Activated CD8-positive, alpha-beta memory T cell treated with anti-CD3 and anti-CD28 coated beads, Interleukin-2, amount 10 ng/mL, durations not matched to agents 7 days and 5 days (primary cell): Measurements from ENCODE around the gene USH1C. TPM values are rescaled to one million over a fixed set of nuclear protein-coding genes. Genes with fewer than 3 reads are reported as not detected.

ENCODE experiments used
- ATAC-seq: fragments of 150-1000 bp; cut with Tn5 transposase; one replicate; pipeline ENCODE4 v1.10.0; 2021; ENCODE audit warnings: moderate library complexity
- CTCF ChIA-PET: fragments of 350-600 bp; sonication (Branson Sonifier 250); formaldehyde crosslinking; loops from one replicate; lab custom pipeline; 2021; ENCODE audit warnings: antibody characterized with exemption; lab: Charles Lee
- DNase-seq: peaks from one replicate; pipeline ENCODE4 v3.0.0-alpha.2; 2020
- H3K27ac Mint-ChIP-seq: one replicate; pipeline ENCODE4 v1.8.0; 2021; ENCODE audit warnings: mild to moderate bottlenecking, mixed read lengths
- H3K27me3 Mint-ChIP-seq: one replicate; pipeline ENCODE4 v1.8.0; 2021; ENCODE audit warnings: mixed read lengths
- H3K36me3 Mint-ChIP-seq: one replicate; pipeline ENCODE4 v1.8.0; 2021; ENCODE audit warnings: mild to moderate bottlenecking, mixed read lengths
- H3K4me1 Mint-ChIP-seq: one replicate; pipeline ENCODE4 v1.8.0; 2021; ENCODE audit warnings: mixed read lengths
- H3K4me3 Mint-ChIP-seq: one replicate; pipeline ENCODE4 v1.8.0; 2021; ENCODE audit warnings: mild to moderate bottlenecking, moderate library complexity, mixed read lengths
- H3K9me3 Mint-ChIP-seq: one replicate; pipeline ENCODE4 v1.8.0; 2022; ENCODE audit warnings: low read depth, mixed read lengths
- total RNA-seq, 2 experiments: library from RNA; stranded (reverse); gene quantifications; one replicate each; pipeline ENCODE4 v1.2.3, GENCODE V29; 2021

The USH1C gene
- not detected for total RNA-seq

- Mint-ChIP-seq H3K4me1 (no peaks in the 10 kb centered on the region), H3K27me3 (peaks cover 48% of the 10 kb centered on the region), H3K27ac (no peak within 1 kb of the TSS), H3K4me3 (no peak within 1 kb of the TSS), H3K36me3 (no peaks in the 10 kb centered on the region), H3K9me3 (no peaks in the 10 kb centered on the region)
- CTCF ChIA-PET = no interaction called here
- DNase-seq (no peak), ATAC-seq (peak; percentile 71)
Measured at GRCh38 chr11:17544181-17544622, at the start of gene USH1C. Gene USH1C (minus strand): TSS chr11:17544416. CDS start chr11:17544307, 109 bp downstream.

- no peak overlapping the region for H3K4me3 Mint-ChIP-seq
- CTCF ChIA-PET = no interaction called here
- H3K4me1 Mint-ChIP-seq = no peaks in the 10 kb centered on the region
Measured at GRCh38 chr11:17593466-17594245, 49.4 kb upstream of the USH1C start.

GRCh38 chr11:17591293-17591692 lies 47.1 kb upstream of the USH1C start:
- CTCF ChIA-PET = no interaction called here
- Mint-ChIP-seq H3K27me3 (peaks cover 3% of the 10 kb centered on the region), H3K36me3 (no peaks in the 10 kb centered on the region), H3K27ac (no peak overlapping the region), H3K4me1 (no peaks in the 10 kb centered on the region), H3K4me3 (no peak overlapping the region), H3K9me3 (no peaks in the 10 kb centered on the region)
- ATAC-seq (no peak), DNase-seq (no peak)

More at GRCh38 chr11:17593466-17594245, 49.4 kb upstream of the USH1C start:
- H3K27ac Mint-ChIP-seq = no peak overlapping the region
- no peaks in the 10 kb centered on the region for H3K9me3 Mint-ChIP-seq
- peaks cover 3% of the 10 kb centered on the region for H3K27me3 Mint-ChIP-seq
- H3K36me3 Mint-ChIP-seq = no peaks in the 10 kb centered on the region
- DNase-seq = no peak
- no peak for ATAC-seq

DNA sequence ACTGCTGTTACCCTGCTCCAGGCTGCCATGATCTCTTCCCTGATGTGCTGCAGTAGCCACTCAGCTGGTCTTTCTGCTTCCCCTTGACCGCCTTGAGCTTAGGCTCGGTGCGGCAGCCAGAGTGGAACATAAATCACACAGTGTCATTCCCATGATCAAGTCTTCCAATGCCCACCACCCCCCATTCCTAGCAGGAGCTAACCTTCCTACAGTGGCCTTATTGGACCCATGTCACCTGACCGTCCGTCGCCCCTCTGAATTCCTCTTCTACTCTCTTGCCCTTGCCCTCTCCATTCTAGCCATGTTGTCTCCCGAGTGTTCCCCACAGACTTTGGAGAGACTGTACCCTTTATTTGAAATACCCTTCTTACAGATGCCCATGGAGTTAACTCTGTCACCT lies 46.2 kb upstream of the USH1C start:
- H3K27ac Mint-ChIP-seq = no peak overlapping the region
- H3K36me3 Mint-ChIP-seq = no peaks in the 10 kb centered on the region
- H3K9me3 Mint-ChIP-seq = no peaks in the 10 kb centered on the region
- ATAC-seq = no peak
- no peak overlapping the region for H3K4me3 Mint-ChIP-seq
- H3K27me3 Mint-ChIP-seq = peaks cover 8% of the 10 kb centered on the region
- no peak for DNase-seq
- CTCF ChIA-PET = interaction anchor here (1.1 kb wide), 1 partner anchor 8 kb away, joined by 3 read pairs; no protein-coding TSS in a partner anchor
- no peaks in the 10 kb centered on the region for H3K4me1 Mint-ChIP-seq

GRCh38 chr11:17588721-17589120 lies 44.5 kb upstream of the USH1C start:
- no peak overlapping the region for H3K4me3 Mint-ChIP-seq
- DNase-seq (no peak), ATAC-seq (no peak)
- CTCF ChIA-PET = no interaction called here
- no peak overlapping the region for H3K27ac Mint-ChIP-seq
- no peaks in the 10 kb centered on the region for H3K4me1 Mint-ChIP-seq
- no peaks in the 10 kb centered on the region for H3K9me3 Mint-ChIP-seq
- peaks cover 15% of the 10 kb centered on the region for H3K27me3 Mint-ChIP-seq
- no peaks in the 10 kb centered on the region for H3K36me3 Mint-ChIP-seq

GRCh38 chr11:17588166-17588565 lies 44.0 kb upstream of the USH1C start:
- H3K27me3 Mint-ChIP-seq = peaks cover 18% of the 10 kb centered on the region
- CTCF ChIA-PET = no interaction called here
- no peak overlapping the region for H3K4me3 Mint-ChIP-seq
- no peaks in the 10 kb centered on the region for H3K4me1 Mint-ChIP-seq
- H3K9me3 Mint-ChIP-seq = no peaks in the 10 kb centered on the region
- no peaks in the 10 kb centered on the region for H3K36me3 Mint-ChIP-seq
- H3K27ac Mint-ChIP-seq = no peak overlapping the region
- ATAC-seq (no peak), DNase-seq (no peak)

GRCh38 chr11:17585911-17586695 lies 41.9 kb upstream of the USH1C start:
- Mint-ChIP-seq H3K4me1 (no peaks in the 10 kb centered on the region), H3K27ac (no peak overlapping the region), H3K36me3 (no peaks in the 10 kb centered on the region), H3K9me3 (no peaks in the 10 kb centered on the region), H3K4me3 (no peak overlapping the region), H3K27me3 (peaks cover 24% of the 10 kb centered on the region)
- DNase-seq (no peak), ATAC-seq (no peak)
- CTCF ChIA-PET = no interaction called here

- DNase-seq = no peak
- H3K27ac Mint-ChIP-seq = no peak overlapping the region
- H3K36me3 Mint-ChIP-seq = no peaks in the 10 kb centered on the region
- no peak for ATAC-seq
- H3K9me3 Mint-ChIP-seq = no peaks in the 10 kb centered on the region
- peaks cover 33% of the 10 kb centered on the region for H3K27me3 Mint-ChIP-seq
- H3K4me3 Mint-ChIP-seq = no peak overlapping the region
- CTCF ChIA-PET = no interaction called here
- no peaks in the 10 kb centered on the region for H3K4me1 Mint-ChIP-seq
Measured at GRCh38 chr11:17581732-17582053, 37.5 kb upstream of the USH1C start.

DNA sequence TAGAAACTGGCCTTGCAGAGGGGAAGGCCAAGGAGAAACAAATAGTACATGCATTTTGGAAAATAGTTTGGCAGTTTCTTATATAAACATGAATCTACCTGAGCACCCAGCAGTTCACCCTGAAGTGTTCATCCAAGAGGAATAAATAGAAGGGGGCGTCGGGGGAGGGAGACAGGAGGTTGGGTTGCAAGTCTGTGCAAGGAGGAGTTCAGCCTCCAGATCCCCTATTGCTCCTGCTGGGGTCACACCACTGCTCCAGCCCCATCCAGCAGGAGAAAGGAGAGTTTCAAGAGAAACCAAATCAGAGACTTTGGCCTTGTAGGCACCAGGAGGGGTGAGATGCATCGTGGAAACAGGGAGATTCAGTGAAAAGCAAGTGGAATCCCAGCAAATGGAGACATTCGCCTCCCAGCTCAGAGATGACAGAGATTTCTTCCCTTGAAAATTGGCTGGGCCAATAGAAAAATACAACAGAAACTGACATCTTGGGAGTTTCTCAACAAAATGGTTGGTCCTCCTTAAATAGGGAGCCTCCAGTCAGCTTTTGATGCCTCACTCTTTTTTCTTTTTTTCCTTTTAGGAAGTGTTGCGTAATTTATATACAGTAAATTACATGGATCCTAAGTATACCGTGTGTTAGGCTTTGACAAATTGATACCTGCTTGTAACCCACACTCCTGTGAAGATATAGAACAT lies 37.0 kb upstream of the USH1C start:
- H3K4me3 Mint-ChIP-seq = no peak overlapping the region
- CTCF ChIA-PET = no interaction called here
- peaks cover 33% of the 10 kb centered on the region for H3K27me3 Mint-ChIP-seq
- no peaks in the 10 kb centered on the region for H3K4me1 Mint-ChIP-seq
- H3K36me3 Mint-ChIP-seq = no peaks in the 10 kb centered on the region
- H3K9me3 Mint-ChIP-seq = no peaks in the 10 kb centered on the region
- H3K27ac Mint-ChIP-seq = no peak overlapping the region
- ATAC-seq (no peak), DNase-seq (no peak)

DNA sequence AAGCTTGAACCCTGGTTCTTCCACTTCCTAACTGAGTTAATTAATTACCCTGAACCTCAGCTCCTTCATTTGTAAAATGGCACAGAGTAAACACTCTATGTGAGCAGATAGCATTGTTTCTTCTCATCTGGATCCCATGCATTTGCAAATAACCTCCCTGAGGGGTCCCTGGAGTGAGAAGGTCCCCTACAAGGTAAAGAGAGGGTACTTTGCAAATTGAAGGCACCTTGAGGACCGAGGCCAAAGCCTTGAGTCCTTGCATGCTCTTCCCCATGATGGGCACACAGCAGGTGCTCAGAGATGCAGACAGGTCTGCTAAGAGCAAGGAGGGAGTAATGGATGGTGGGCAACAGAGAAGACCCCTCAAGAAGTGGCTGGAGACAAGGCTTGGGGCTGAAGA lies 36.1 kb upstream of the USH1C start:
- ATAC-seq (no peak), DNase-seq (no peak)
- H3K9me3 Mint-ChIP-seq = no peaks in the 10 kb centered on the region
- H3K36me3 Mint-ChIP-seq = no peaks in the 10 kb centered on the region
- no peaks in the 10 kb centered on the region for H3K4me1 Mint-ChIP-seq
- H3K27me3 Mint-ChIP-seq = peaks cover 26% of the 10 kb centered on the region
- CTCF ChIA-PET = no interaction called here
- no peak overlapping the region for H3K4me3 Mint-ChIP-seq
- no peak overlapping the region for H3K27ac Mint-ChIP-seq

DNA sequence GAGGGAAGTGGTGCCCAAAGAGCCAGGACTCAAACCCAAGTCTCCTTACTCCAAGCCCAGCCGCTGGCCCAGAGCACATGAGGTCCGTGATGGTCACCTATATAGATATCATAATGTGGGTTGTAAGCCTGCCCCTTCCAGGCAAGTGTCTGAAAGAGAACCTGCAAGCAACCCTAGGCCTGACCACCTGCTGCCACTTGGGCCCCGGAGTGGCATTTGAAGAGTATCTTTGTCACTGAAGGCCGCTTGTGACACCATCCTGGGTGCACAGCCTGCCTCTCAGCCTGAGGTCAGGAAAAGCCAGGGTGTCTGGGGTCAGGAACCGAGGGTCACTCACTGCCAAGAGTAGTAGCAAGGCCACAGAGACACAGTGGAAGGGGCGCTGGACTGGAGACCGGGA lies 35.2 kb upstream of the USH1C start:
- ATAC-seq (no peak), DNase-seq (no peak)
- Mint-ChIP-seq H3K4me1 (no peaks in the 10 kb centered on the region), H3K4me3 (no peak overlapping the region), H3K27me3 (peaks cover 22% of the 10 kb centered on the region), H3K36me3 (no peaks in the 10 kb centered on the region), H3K27ac (no peak overlapping the region), H3K9me3 (no peaks in the 10 kb centered on the region)
- CTCF ChIA-PET = no interaction called here

GRCh38 chr11:17578958-17579357 lies 34.7 kb upstream of the USH1C start:
- Mint-ChIP-seq H3K4me3 (no peak overlapping the region), H3K27me3 (peaks cover 22% of the 10 kb centered on the region), H3K27ac (no peak overlapping the region), H3K4me1 (no peaks in the 10 kb centered on the region), H3K9me3 (no peaks in the 10 kb centered on the region), H3K36me3 (no peaks in the 10 kb centered on the region)
- CTCF ChIA-PET = no interaction called here
- ATAC-seq (no peak), DNase-seq (no peak)

GRCh38 chr11:17578296-17578695 lies 34.1 kb upstream of the USH1C start:
- Mint-ChIP-seq H3K4me1 (no peaks in the 10 kb centered on the region), H3K36me3 (no peaks in the 10 kb centered on the region), H3K27me3 (peaks cover 19% of the 10 kb centered on the region), H3K4me3 (no peak overlapping the region), H3K27ac (no peak overlapping the region), H3K9me3 (no peaks in the 10 kb centered on the region)
- CTCF ChIA-PET = no interaction called here
- ATAC-seq (no peak), DNase-seq (no peak)
